Stimulated activated CD4-positive, alpha-beta T cell treated with anti-CD3 and anti-CD28 coated beads, Interleukin-4, amount 100 ng/mL, for 24 hours (primary cell): Measurements from ENCODE around the gene PLCXD3.

Source experiments
- DNase-seq: peaks from one replicate; pipeline ENCODE4 v3.0.0-alpha.2; 2020

The PLCXD3 gene

DNA sequence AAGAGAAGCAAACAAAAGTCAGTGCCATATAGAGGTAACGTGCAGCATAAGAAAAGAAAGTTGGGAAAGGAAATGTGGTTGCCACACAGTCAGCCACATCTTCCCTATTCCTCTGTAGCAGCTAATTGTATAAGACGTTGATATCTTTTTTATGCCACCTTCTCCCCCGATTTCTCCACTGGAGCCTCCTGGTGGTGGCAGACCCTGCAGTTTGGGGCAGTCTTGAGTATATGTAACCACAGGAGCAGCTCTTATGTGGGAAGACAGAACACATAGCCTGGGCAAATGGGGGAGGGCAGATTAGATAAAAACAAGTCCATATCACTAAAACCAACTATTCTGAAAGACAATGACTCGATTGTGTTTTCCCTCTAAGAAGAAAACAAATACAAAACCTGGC lies 99.7 kb downstream of the PLCXD3 start:
- no peak for DNase-seq

DNA sequence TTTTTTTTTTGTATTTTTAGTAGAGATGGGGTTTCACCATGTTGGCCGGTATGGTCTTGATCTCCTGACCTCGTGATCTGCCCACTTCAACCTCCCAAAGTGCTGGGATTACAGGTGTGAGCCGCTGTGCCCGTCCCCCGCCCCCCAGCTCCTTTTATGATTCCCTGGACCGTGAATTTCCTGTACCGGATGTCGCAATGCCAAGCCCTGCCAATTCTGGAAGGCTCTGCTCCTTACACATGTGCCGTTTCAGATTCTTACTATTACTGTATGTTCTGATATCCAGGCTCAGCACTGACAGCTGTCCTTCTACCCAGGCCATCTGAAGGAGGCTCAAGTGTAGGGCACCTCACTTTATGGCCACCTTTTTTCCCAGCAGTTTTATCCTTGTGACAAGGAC lies 100.1 kb downstream of the PLCXD3 start:
- no peak for DNase-seq

DNA sequence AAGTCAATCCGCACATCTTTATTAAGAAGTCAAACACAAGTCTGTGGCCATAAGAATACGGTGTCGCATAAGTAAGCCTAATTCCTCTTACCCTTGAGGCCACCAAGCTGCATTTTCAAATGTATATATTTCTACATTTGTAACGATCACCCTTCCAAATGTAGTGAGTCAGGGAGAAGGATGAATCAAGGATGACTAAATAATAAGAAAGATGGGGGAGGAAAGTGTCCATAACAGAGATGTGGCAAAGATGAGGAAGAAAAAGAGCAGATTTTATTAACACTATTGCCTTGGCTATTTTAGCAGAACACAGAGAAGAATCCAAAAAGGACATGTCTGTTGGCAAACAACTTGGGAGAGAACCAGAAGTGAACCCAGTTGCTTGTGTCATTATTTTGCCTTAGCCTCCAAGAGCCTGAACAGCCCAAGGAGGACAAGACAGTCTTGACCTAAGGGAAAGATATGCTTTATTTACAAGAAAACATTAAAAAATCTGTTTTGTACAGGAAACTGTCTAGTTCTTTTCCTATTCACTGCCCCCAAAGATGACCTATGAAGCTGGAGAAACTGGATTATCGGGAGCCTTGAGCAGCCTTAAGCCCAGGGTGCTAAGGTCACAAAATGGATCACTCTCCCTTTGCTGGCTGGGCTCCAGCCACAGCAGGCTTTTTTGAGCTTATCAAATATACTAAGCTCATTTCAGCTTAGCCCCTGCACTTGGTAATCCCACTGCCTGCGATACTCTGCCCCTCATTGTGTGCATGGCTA lies 101.5 kb downstream of the PLCXD3 start:
- no peak for DNase-seq

DNA sequence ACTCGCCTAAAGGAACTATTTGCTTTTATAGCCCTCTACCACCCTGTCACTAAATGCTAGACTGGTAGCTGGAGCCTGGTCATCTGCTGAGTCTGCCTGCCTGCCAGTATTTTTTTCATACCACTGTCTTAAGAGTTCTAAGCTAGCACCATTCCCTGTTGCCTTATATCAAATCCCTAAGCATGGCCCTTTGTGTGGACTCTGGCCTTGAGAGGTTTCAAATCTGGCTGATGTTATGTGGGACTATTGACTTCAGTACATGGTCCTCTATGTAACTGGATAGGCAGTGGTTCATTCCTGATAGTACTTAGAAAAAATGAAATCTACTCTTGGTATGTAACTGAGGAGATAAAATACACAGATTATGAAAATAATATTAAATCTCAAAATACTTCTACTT lies 103.5 kb downstream of the PLCXD3 start:
- no peak for DNase-seq

- DNase-seq, result no peak
Observed at GRCh38 chr5:41406424-41406823, 104.0 kb downstream of the PLCXD3 start.

- DNase-seq, result no peak
Observed at GRCh38 chr5:41404757-41405156, 105.6 kb downstream of the PLCXD3 start.

GRCh38 chr5:41403846-41404245 lies 106.6 kb downstream of the PLCXD3 start:
- no peak for DNase-seq

DNA sequence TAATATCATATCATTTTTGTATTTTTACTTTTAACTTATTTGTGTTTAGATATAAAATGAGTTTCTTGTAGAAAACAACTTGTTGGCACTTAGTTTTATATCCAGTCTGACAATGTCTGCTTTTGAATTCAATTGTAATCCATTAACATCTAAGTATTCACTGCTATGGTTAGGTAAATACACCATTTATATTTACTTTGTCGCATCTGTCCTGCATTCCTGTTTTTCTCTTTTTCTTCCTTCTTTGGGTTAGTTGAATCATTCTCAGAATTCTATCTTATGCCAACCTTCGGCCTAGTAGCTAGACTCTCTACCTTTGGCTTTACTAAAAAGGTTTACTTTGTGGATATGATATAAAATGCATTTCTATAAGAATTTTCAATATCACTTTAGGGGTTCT lies 107.6 kb downstream of the PLCXD3 start:
- DNase-seq, result no peak

DNA sequence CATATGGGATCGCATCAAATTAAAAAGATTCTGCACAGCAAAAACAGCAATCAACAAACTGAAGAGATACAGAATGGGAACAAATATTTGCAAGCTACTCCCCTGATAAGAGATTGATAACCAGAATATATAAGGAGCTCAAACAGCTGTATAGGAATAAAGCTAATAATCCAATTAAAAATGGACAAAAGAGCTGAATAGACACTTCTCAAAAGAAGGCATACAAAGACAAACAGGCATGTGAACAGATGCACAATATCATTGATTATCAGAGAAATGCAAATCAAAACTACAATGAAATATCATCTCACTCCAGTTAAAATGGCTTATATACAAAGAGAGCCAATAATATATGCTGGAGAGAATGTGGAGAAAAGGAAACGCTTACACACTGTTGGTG lies 110.6 kb downstream of the PLCXD3 start:
- DNase-seq, result no peak

GRCh38 chr5:41392016-41392415 lies 118.4 kb downstream of the PLCXD3 start:
- no peak for DNase-seq

DNA sequence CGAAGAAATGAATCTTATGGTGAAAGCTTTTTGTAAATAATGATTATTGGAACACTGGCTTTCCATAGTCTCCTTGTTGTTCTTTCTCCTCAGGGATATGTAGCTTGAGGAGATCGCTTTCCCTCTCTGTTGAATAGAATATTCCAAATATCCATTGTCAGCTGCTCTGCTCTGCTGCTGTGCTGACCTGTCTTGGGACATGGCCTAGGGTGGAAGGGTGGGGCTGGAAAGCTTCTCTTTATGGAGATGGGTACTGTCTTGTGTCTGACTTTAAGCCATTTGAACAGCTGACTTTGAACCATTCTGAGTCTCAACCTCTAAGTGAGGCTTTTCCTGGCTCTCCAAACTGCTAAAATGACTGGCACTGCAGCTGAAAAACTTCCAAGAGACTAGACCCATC lies 135.8 kb downstream of the PLCXD3 start:
- DNase-seq, result no peak

GRCh38 chr5:41373230-41373629 lies 137.2 kb downstream of the PLCXD3 start:
- no peak for DNase-seq

DNA sequence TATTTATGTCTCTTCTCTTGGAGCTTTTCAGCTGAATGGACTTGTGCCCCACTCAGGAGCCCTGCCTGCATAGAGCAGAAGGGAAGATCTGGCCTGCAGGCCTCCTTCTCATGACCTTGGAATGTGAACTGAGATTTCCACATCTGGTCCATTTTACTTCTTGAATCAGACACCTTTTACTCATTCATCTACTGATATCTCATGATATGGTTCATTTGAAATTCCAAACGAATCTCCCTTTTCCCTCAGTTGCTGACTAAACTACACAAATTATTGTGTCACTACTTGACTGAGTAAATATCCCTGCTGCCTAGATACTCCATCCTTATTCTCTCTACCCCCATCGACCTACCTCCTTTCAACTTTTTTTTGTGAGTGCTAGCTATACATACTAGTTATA lies 138.7 kb downstream of the PLCXD3 start:
- no peak for DNase-seq

DNA sequence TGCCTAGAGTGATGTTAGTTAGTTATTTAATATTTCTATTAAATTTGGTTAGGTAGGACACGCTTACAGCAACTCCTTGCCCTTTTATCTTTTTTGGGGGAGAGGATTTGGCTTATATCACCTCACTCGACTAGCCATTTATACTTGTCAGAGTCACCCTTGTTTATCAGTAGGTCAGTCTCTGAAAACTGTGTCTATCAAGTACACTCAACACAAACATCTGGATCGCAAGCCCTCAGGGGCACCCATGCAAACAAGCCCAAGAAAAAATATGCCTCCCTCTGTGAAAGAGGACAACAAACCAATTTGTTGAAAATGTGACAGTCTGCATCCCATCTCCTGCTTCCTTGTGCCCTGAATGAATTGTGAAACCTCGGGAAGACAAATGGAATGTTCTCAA lies 139.9 kb downstream of the PLCXD3 start:
- no peak for DNase-seq

DNA sequence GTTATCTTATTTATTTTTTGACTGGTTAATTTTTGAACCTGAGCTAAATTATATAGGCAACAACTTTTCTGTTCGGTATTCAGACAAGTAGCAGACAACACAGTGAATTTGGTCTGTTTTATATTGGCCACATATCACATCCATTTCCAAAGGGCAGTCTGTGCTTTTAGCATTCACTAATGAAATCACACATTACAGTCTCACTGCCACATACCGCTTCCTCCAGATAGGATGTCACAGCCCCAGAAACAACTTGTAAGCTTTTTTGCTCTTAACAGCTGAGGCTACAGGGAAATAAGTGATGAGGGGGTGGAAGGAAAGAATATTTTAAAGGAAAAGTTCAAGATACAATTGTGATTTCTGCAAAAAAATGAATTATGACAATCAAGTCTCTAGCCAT lies 140.6 kb downstream of the PLCXD3 start:
- DNase-seq, result no peak

DNA sequence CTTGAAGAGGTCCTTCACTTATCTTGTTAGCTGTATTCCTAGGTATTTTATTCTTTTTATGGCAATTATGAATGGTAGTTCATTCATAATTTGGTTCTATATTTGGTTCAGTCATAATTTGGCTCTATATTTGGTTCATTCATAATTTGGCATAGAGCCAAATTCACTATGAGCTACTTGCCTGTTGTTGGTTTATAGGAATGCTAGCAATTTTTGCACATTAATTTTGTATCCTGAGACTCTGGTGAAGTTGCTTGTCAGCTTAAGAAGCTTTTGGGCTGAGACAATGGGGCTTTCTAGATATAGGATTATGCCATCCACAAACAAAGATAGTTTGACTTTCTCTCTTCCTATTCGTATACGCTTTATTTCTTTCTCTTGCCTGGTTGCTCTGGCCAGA lies 142.2 kb downstream of the PLCXD3 start:
- DNase-seq, result no peak

GRCh38 chr5:41365369-41365768 lies 145.0 kb downstream of the PLCXD3 start:
- no peak for DNase-seq

- DNase-seq, result no peak
Observed at GRCh38 chr5:41364346-41364745, 146.1 kb downstream of the PLCXD3 start.

DNA sequence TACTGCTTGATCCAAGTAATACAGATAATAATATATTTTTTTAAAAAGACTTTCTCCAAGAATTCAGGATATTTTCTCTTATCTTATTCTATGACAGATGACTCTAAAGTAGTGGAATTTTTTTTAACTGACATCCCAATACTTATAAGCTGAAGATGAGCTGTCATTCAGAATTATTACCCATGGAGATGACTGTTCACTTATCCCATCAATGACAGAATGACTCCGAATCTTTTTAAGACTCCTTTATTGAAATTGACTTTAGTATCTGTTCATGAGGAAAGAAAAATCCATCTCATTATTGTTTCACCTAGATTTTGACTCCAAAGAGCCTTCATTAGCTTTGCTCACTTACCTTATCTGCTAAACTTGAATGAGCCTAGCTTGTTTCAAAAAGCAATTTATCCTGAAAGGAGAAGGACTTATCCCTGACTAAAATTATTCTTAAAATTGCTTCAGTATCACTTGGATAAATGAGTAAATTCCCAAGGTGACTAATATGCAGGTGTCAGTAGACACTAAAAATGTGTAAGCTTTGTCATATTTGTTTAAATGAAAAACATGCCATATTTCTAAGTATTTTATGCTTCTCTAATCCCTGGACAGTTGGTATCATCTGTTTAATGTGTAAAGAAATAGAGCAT lies 146.9 kb downstream of the PLCXD3 start:
- no peak for DNase-seq

- DNase-seq, result no peak
Observed at GRCh38 chr5:41356786-41357185, 153.6 kb downstream of the PLCXD3 start.

DNA sequence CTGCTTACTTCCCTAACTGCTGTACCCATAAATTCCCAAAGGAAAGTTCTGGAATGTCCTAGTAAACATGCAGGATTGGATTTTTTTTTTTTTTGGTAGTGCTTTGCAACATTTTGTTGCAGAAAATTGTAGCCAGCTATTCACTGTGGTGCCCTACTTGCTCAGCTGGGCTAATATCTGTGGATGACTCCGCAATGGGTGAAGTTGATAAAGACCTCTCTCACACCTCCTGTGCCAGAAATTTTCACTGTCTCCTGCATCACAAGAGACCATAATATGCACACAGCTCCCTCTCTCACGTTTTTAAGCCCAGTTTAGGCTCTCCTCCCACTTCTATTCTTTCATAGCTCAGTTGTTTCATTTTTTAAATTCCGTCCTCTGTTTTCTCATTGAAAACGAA lies 160.6 kb downstream of the PLCXD3 start:
- no peak for DNase-seq

DNA sequence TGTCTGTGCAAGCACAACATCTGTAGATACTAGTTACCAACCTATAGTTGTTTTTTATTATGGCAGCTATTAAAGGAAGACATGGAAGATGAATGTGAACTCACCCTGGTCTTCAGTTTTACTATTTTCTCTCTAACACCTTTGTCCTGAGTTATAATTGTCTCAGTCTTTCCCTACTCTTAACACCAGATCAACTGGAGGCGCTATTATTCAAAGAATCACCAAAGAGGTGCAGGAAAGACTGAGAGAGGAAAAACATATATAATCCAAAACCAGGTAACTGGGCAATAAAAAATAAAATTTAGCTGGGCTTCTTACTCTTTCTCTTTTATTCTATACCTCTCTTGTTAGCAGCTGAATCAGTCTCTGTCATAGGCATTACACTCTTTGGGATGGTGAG lies 162.8 kb downstream of the PLCXD3 start:
- no peak for DNase-seq

DNA sequence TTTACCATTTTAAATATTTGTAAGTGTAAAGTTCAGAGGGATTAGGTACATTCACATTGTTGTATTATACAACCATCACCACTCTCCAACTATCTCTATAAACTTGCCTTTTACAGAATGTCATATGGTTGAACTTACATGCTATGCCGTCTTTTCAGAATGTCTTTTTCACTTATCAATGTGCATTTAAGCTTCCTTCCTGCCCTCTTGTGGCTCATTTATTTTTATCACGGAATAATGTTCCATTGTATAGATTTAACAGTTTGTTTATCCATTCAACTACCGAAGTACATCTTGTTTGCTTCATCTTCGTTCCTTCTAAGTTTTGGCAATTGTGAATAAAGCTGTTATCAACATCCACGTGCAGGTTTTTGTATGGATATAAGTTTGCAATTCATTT lies 163.8 kb downstream of the PLCXD3 start:
- no peak for DNase-seq

DNA sequence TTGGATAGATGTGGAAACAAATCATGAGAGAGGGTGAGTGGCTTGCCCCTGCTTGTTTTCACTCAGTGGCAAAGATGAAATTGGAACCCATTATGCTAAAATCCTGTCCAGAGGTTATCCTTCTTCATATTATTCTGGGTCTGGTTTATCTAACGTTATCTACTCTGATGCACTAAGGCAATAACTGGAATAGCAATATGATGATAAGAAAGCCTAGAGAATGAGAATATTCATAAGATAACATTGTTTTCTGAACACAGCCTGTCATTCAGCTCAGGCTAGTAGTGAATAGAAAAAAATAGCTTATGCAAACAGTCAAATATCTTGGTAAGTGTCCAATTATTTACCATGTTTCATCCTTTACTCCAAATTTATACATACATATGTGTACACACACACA lies 165.1 kb downstream of the PLCXD3 start:
- no peak for DNase-seq

DNA sequence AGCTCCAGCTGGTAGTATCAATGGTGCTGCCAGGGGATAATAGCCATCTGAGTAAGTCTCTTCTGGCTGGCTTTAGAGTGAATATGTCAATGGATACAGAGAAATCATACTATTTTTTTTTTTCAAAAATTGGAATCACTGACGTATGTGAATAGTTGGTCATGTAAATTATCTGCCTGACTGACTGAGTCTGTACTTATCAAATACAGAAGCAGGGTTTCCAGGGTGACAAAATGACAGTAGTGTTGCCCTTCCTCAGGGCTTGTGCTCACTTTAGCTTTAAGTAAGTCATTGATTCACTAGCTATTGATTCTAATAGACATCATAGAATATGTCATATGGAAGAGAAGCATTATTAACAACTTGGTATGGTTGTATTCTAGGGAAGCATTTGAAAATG lies 171.1 kb downstream of the PLCXD3 start:
- DNase-seq, result no peak
